ENCODE results near the gene HELZ2. TPM values are rescaled to one million over a fixed set of nuclear protein-coding genes. Genes with fewer than 3 reads are reported as not detected.
A peak's percentile ranks its signal among the peaks of the same experiment; 100 is the strongest.

HELZ2 gene
- total RNA-seq, 1 experiment from 2014 or later, result 33.4 TPM

DNA sequence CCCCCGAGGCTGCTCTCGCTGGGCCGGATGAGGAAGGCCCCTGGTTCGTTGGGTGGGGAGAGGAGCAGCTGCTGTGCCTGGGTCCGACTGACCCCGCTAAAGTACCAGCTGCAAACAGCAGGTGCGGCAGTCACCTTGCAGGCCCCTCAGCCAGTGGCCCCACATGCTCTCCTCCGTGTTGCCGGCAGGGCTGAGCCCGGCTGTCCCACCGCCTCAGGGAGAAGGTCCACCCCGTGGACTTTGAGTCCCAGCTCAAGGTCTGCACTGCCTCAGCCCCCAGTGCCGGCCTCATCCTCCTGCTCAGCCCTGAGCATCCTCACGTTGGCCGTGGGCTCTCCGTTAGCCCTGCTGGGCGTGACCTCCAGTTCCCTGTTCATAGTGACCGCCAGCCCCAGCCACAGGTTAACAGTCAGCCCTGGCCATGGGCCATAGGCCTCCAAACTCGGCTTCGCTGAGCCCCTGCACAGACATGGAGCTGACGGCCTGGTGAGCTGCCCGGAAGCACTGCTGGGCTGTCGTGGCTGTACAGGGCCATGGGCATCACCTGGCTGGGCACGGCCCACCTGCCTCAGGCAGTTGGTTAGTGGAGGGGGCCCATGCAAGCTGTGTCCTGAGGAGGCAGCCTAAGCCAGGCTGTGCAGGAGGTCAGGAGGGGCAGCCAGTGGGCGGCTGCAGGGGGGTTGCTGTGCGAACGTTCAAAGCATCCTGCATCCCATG lies 29.6 kb downstream of the HELZ2 start:
- no TSS peak for BruUV-seq (replicated peaks)
- H3K4me3 ChIP-seq (ENCODE audit: low read length), result no peak overlapping the region
- no peaks in the 10 kb centered on the region for H4K20me1 ChIP-seq (ENCODE audit: low read length)
- no peak for TF ChIP-seq CTCF (conservative IDR thresholded peaks at IDR 0.05; ENCODE audit: low read depth, low read length)
- no peak for TF ChIP-seq EZH2phosphoT487 (IDR thresholded peaks at IDR 0.05; ENCODE audit: borderline replicate concordance, low read length)
- intact Hi-C loops (cut with micrococcal nuclease), result no loop called here
- H3F3A ChIP-seq (ENCODE audit: low read length, unreplicated experiment), result no peaks in the 10 kb centered on the region
- H3K4me1 ChIP-seq (ENCODE audit: insufficient read depth, low read length), result peaks cover 37% of the 10 kb centered on the region
- H3K36me3 ChIP-seq (ENCODE audit: low read depth, low read length), result no peaks in the 10 kb centered on the region
- peak overlapping the region; percentile 76 for H3K4me2 ChIP-seq (ENCODE audit: low read length)
- CTCF ChIA-PET, result interaction anchor here (0.7 kb wide), 1 partner anchor 518 kb away, joined by 3 read pairs; no protein-coding TSS in a partner anchor
- no peaks in the 10 kb centered on the region for H3K79me2 ChIP-seq (ENCODE audit: low read length)
- H3K9me2 ChIP-seq (replicated peaks; ENCODE audit: low read length), result no peaks in the 10 kb centered on the region
- no peak overlapping the region for H2AFZ ChIP-seq (ENCODE audit: low read length)
- no peak for DNase-seq
- POLR2A ChIA-PET (ENCODE audit: unreplicated experiment), result interaction anchor here (0.6 to 0.8 kb wide), 2 partner anchors 97 to 114 kb away, joined by 3 to 4 read pairs; partner anchors contain the start of gene RTEL1
- peak overlapping the region; percentile 80 for H3K27ac ChIP-seq (ENCODE audit: low read length)
- peak; percentile 2 for ATAC-seq
- 0 out of 2 replicates have a peak overlapping the region, but pooled peaks have one; percentile 13 for H3K9ac ChIP-seq (ENCODE audit: low read length)
- no peaks in the 10 kb centered on the region for H3K9me3 ChIP-seq (ENCODE audit: low read length)
- no peaks in the 10 kb centered on the region for H3K27me3 ChIP-seq (ENCODE audit: low read length)

- TF ChIP-seq EZH2 (IDR thresholded peaks at IDR 0.05; ENCODE audit: low read length, unreplicated experiment) (no peak), CTCF (conservative IDR thresholded peaks at IDR 0.05; ENCODE audit: low read depth, low read length) (no peak), EZH2phosphoT487 (IDR thresholded peaks at IDR 0.05; ENCODE audit: borderline replicate concordance, low read length) (no peak)
- H3K9ac ChIP-seq (ENCODE audit: low read length), result no peak overlapping the region
- H3K79me2 ChIP-seq (ENCODE audit: low read length), result no peaks in the 10 kb centered on the region
- intact Hi-C loops (cut with micrococcal nuclease), result no loop called here
- no peaks in the 10 kb centered on the region for H3K27me3 ChIP-seq (ENCODE audit: low read length)
- peaks cover 44% of the 10 kb centered on the region for H3K4me1 ChIP-seq (ENCODE audit: insufficient read depth, low read length)
- H3K4me2 ChIP-seq (ENCODE audit: low read length), result no peak overlapping the region
- no peak overlapping the region for H3K27ac ChIP-seq (ENCODE audit: low read length)
- no peaks in the 10 kb centered on the region for H3F3A ChIP-seq (ENCODE audit: low read length, unreplicated experiment)
- no peak overlapping the region for H3K4me3 ChIP-seq (ENCODE audit: low read length)
- ATAC-seq, result no peak
- CTCF ChIA-PET, result no interaction called here
- no TSS peak for BruUV-seq (replicated peaks)
- no peaks in the 10 kb centered on the region for H3K36me3 ChIP-seq (ENCODE audit: low read depth, low read length)
- no peak overlapping the region for H2AFZ ChIP-seq (ENCODE audit: low read length)
- no peaks in the 10 kb centered on the region for H3K9me3 ChIP-seq (ENCODE audit: low read length)
- no peak for DNase-seq
- H4K20me1 ChIP-seq (ENCODE audit: low read length), result no peaks in the 10 kb centered on the region
- no peaks in the 10 kb centered on the region for H3K9me2 ChIP-seq (replicated peaks; ENCODE audit: low read length)
- POLR2A ChIA-PET (ENCODE audit: unreplicated experiment), result interaction anchor here (0.6 kb wide), 1 partner anchor 98 kb away, joined by 4 read pairs; no protein-coding TSS in a partner anchor
These were observed 30.3 kb downstream of the HELZ2 start for GRCh38 chr20:63543733-63544132.

GRCh38 chr20:63543131-63543530 lies 30.9 kb downstream of the HELZ2 start:
- POLR2A ChIA-PET (ENCODE audit: unreplicated experiment), result no interaction called here
- no peak overlapping the region for H3K4me3 ChIP-seq (ENCODE audit: low read length)
- no peak overlapping the region for H3K9ac ChIP-seq (ENCODE audit: low read length)

More at GRCh38 chr20:63543131-63543530, 30.9 kb downstream of the HELZ2 start:
- no peak overlapping the region for H3K27ac ChIP-seq (ENCODE audit: low read length)
- no peaks in the 10 kb centered on the region for H3K9me2 ChIP-seq (replicated peaks; ENCODE audit: low read length)
- no peaks in the 10 kb centered on the region for H3K79me2 ChIP-seq (ENCODE audit: low read length)
- no peak overlapping the region for H3K4me2 ChIP-seq (ENCODE audit: low read length)
- H3K4me1 ChIP-seq (ENCODE audit: insufficient read depth, low read length), result peaks cover 45% of the 10 kb centered on the region
- H3F3A ChIP-seq (ENCODE audit: low read length, unreplicated experiment), result no peaks in the 10 kb centered on the region
- H2AFZ ChIP-seq (ENCODE audit: low read length), result no peak overlapping the region
- DNase-seq, result no peak
- no peaks in the 10 kb centered on the region for H3K27me3 ChIP-seq (ENCODE audit: low read length)
- no peaks in the 10 kb centered on the region for H4K20me1 ChIP-seq (ENCODE audit: low read length)
- intact Hi-C loops (cut with micrococcal nuclease), result no loop called here
- TF ChIP-seq EZH2phosphoT487 (IDR thresholded peaks at IDR 0.05; ENCODE audit: borderline replicate concordance, low read length), result no peak
- no peak for TF ChIP-seq EZH2 (IDR thresholded peaks at IDR 0.05; ENCODE audit: low read length, unreplicated experiment)
- no peak for TF ChIP-seq CTCF (conservative IDR thresholded peaks at IDR 0.05; ENCODE audit: low read depth, low read length)
- no peak for ATAC-seq
- no peaks in the 10 kb centered on the region for H3K9me3 ChIP-seq (ENCODE audit: low read length)
- BruUV-seq (replicated peaks), result no TSS peak
- no peaks in the 10 kb centered on the region for H3K36me3 ChIP-seq (ENCODE audit: low read depth, low read length)
- CTCF ChIA-PET, result no interaction called here

Measured in PC-3 (cell line).